GM13977 (cell line): Measurements from ENCODE around the gene MS4A8.

Experiments used
- DNase-seq: peaks from one replicate; pipeline ENCODE4 v3.0.0; 2012; ENCODE audit warnings: low spot score
- CTCF ChIP-seq: IDR thresholded peaks from 2 replicates; pipeline ENCODE4 v1.5.1; 2012; ENCODE audit warnings: mild to moderate bottlenecking, control low read depth; ENCODE audit not compliant: insufficient read depth; ENCODE audit errors: extremely low read depth, missing control alignments
- in situ Hi-C: fragments of 300-500 bp; cut with MboI; formaldehyde crosslinking; loops from one replicate; pipeline ENCODE4 v1.12.0; 2022; ENCODE audit warnings: low sequenced_read_pairs, low pct_unique_long_range_greater_than_20kb, mixed read lengths, inconsistent platforms; ENCODE audit not compliant: unreplicated experiment

The MS4A8 gene

GRCh38 chr11:60762851-60763691 lies 63.7 kb downstream of the MS4A8 start:
- in situ Hi-C loops = loop anchor here (25.0 kb wide), 1 partner anchor 401 kb away; no protein-coding TSS in a partner anchor

GRCh38 chr11:60763692-60764369 lies 64.4 kb downstream of the MS4A8 start:
- peak; percentile 41 for DNase-seq
- TF ChIP-seq CTCF = no peak
- in situ Hi-C loops = loop anchor here (25.0 kb wide), 1 partner anchor 402 kb away; no protein-coding TSS in a partner anchor

More at GRCh38 chr11:60762851-60763691, 63.7 kb downstream of the MS4A8 start:
- peak; percentile 53 for TF ChIP-seq CTCF
- DNase-seq = peak; percentile 68

GRCh38 chr11:60764879-60765278 lies 65.5 kb downstream of the MS4A8 start:
- TF ChIP-seq CTCF = no peak
- in situ Hi-C loops = loop anchor here (25.0 kb wide), 1 partner anchor 403 kb away; no protein-coding TSS in a partner anchor
- peak; percentile 73 for DNase-seq

- in situ Hi-C loops = loop anchor here (25.0 kb wide), 1 partner anchor 403 kb away; no protein-coding TSS in a partner anchor
- DNase-seq = peak; percentile 45
- no peak for TF ChIP-seq CTCF
Measured at GRCh38 chr11:60765355-60765754, 65.9 kb downstream of the MS4A8 start.
